PFSK-1 (cell line): ENCODE results near the gene ATRIP.

Source experiments
- FOXP2 ChIP-seq: optimal IDR thresholded peaks from 2 replicates; pipeline ENCODE3; 2011; ENCODE audit warnings: borderline replicate concordance, control low read depth, inconsistent platforms; ENCODE audit not compliant: insufficient read depth; ENCODE audit errors: extremely low read length, extremely low read depth
- TAF1 ChIP-seq: IDR thresholded peaks from 2 replicates; pipeline ENCODE4 v1.6.1; 2012; ENCODE audit warnings: low read length, control low read depth, borderline replicate concordance; ENCODE audit not compliant: insufficient read depth

DNA sequence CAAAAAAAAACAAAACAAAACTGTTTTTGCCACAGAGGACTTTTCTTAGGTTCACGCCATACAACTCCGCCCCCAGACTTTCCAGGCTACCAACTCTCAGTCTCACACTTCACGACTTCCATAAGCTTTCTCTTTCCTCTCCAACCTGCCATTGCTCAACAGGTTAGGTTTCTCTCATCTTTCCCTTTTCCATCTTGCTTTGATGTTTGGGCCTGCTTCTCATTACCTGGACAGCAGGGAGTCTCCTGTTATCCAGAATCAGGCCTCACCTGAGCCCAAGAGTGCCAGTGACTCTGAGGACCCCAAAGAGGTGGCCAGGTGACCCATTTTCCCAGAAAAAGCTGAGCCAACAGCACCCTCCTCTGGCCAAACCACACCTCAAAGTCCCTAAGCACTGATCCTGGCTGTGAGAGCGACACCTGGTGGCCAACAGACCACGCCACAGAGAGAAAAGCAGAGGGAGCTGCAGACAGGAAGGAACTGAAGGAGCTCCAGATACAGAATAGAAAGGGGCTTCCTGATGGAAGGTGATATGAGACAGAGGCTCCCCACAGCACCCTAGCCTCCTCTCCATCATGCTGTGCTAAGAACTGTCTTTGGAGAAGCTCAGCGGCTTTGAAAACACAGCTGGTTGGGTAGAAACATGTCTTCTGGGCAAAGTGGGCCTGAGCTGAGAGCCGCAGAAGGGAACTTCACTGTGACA lies 10.6 kb upstream of the ATRIP start:
- no peak for TF ChIP-seq TAF1
- TF ChIP-seq FOXP2: peak; percentile 24
